Testis (tissue), 3 donors: ENCODE measurements around the gene POLN. TPM values are rescaled to one million over a fixed set of nuclear protein-coding genes. Genes with fewer than 3 reads are reported as not detected.

Experiments
- DNase-seq: peaks from one replicate; pipeline ENCODE4 v3.0.0-alpha.2; 2019
- H3K27ac ChIP-seq, 2 donors: fragments of 200-600 bp; sonication (generic); one replicate each; pipeline ENCODE4 v1.5.1; 2019
- H3K27me3 ChIP-seq: fragments of 200-600 bp; sonication (generic); one replicate; pipeline ENCODE4 v1.5.1; 2019
- H3K36me3 ChIP-seq: fragments of 200-600 bp; sonication (generic); one replicate; pipeline ENCODE4 v1.5.1; 2017; ENCODE audit warnings: low read depth; ENCODE audit errors: missing control alignments
- H3K4me1 ChIP-seq: fragments of 200-600 bp; sonication (generic); one replicate; pipeline ENCODE4 v1.5.1; 2019
- H3K4me3 ChIP-seq, 2 donors: fragments of 200-600 bp; sonication (generic); one replicate each; pipeline ENCODE4 v1.5.1; 2017 to 2019
- H3K9me3 ChIP-seq: fragments of 200-600 bp; sonication (generic); one replicate; pipeline ENCODE4 v1.5.1; 2017
- CTCF ChIP-seq, 3 experiments: fragments of 450-650 bp in 2 of 3; fragments of 200-600 bp in 1 of 3; sonication (generic) in 1 of 3; IDR thresholded peaks; one replicate each; pipeline ENCODE4 v1.5.1; 2016 to 2019; ENCODE audit warnings: antibody characterized with exemption in 3 of 3, mild to moderate bottlenecking in 2 of 3, moderate library complexity in 1 of 3
- POLR2A ChIP-seq: fragments of 450-650 bp; IDR thresholded peaks from one replicate; pipeline ENCODE4 v1.6.1; 2017; ENCODE audit warnings: antibody characterized with exemption, mild to moderate bottlenecking, moderate library complexity
- WGBS, 2 donors: methylation state at CpG; one replicate each; pipeline ENCODE4 v1.1.5; 2018; 5-methylcytosine and 5-hydroxymethylcytosine counted together
- intact Hi-C: fragments of 100-400 bp; cut with DNase I; formaldehyde crosslinking; loops from one replicate; pipeline ENCODE4 v1.15.1; 2023; ENCODE audit warnings: low total_unique reads
- polyA plus RNA-seq: library from polyadenylated mRNA; stranded (reverse); fragments of 350-450 nt; fragmentation: Illumina TruSeq; extraction: RNeasy Lipid Tissue Mini Kit (QIAGEN cat#74804); gene quantifications from one replicate; pipeline ENCODE4 v1.2.3, GENCODE V29; 2014; ENCODE audit warnings: low read depth, low replicate concordance; ENCODE audit not compliant: insufficient read depth
- total RNA-seq, 2 donors: library from RNA; depleted of rRNA; stranded (reverse); fragments of >200 nt; gene quantifications; one replicate each; pipeline ENCODE4 v1.2.3, GENCODE V29; 2016

POLN gene
- total and polyA plus RNA-seq, 3 donors from 2014 or later = 12.2 to 23.7 (median 22.9) TPM

- Histone ChIP-seq H3K27me3 (no peaks in the 10 kb centered on the region), H3K4me3 (no peak overlapping the region), H3K27ac (no peak overlapping the region), H3K4me1 (peaks cover 9% of the 10 kb centered on the region), H3K9me3 (no peaks in the 10 kb centered on the region), H3K36me3 (no peaks in the 10 kb centered on the region)
- intact Hi-C loops = no loop called here
- 84 to 88% methylated on average over 7 of the region's 7 CpGs for WGBS, 2 donors
- no peak for DNase-seq
- TF ChIP-seq POLR2A (no peak), CTCF (IDR thresholded peaks at IDR 0.05) (no peak)
These were observed 105.2 kb downstream of the POLN start for GRCh38 chr4:2136726-2137125.

GRCh38 chr4:2135083-2135482 is 106.8 kb downstream of the POLN start:
- Histone ChIP-seq H3K9me3 (no peaks in the 10 kb centered on the region), H3K36me3 (no peaks in the 10 kb centered on the region), H3K4me1 (no peaks in the 10 kb centered on the region), H3K27ac (no peak overlapping the region), H3K4me3 (no peak overlapping the region), H3K27me3 (no peaks in the 10 kb centered on the region)
- 55 to 64% methylated on average over 6 to 8 of the region's 8 CpGs for WGBS, 2 donors
- no peak for TF ChIP-seq POLR2A
- no peak for TF ChIP-seq CTCF (IDR thresholded peaks at IDR 0.05)
- DNase-seq = no peak
- intact Hi-C loops = no loop called here

GRCh38 chr4:2132438-2132837 is 109.5 kb downstream of the POLN start:
- no peaks in the 10 kb centered on the region for H3K9me3 ChIP-seq
- no peaks in the 10 kb centered on the region for H3K4me1 ChIP-seq
- H3K4me3 ChIP-seq = no peak overlapping the region
- TF ChIP-seq CTCF (IDR thresholded peaks at IDR 0.05) (no peak), POLR2A (no peak)
- intact Hi-C loops = no loop called here
- H3K27me3 ChIP-seq = no peaks in the 10 kb centered on the region
- H3K27ac ChIP-seq = no peak overlapping the region
- H3K36me3 ChIP-seq = no peaks in the 10 kb centered on the region
- no peak for DNase-seq

- TF ChIP-seq POLR2A (no peak), CTCF (IDR thresholded peaks at IDR 0.05) (no peak)
- no peaks in the 10 kb centered on the region for H3K36me3 ChIP-seq
- DNase-seq = no peak
- no peaks in the 10 kb centered on the region for H3K27me3 ChIP-seq
- WGBS, 2 donors = 77 to 80% methylated on average over 18 to 20 of the region's 20 CpGs
- H3K4me1 ChIP-seq = no peaks in the 10 kb centered on the region
- H3K4me3 ChIP-seq = no peak overlapping the region
- H3K27ac ChIP-seq = no peak overlapping the region
- H3K9me3 ChIP-seq = no peaks in the 10 kb centered on the region
- intact Hi-C loops = no loop called here
These were observed 114.2 kb downstream of the POLN start for GRCh38 chr4:2127609-2128332.
